Stimulated activated CD4-positive, alpha-beta T cell treated with anti-CD3 and anti-CD28 coated beads, Interleukin-1b, Interleukin-23, amount 100 ng/mL, for 48 hours (primary cell): Measurements from ENCODE around the gene WASL.
"Not testable (repeated sequence)": the region's sequence is repeated elsewhere in the genome, so short reads cannot be mapped to it uniquely, and the experiment has no call there.

Experiments used
- DNase-seq: peaks from one replicate; pipeline ENCODE4 v3.0.0-alpha.2; 2020

Gene WASL

DNA sequence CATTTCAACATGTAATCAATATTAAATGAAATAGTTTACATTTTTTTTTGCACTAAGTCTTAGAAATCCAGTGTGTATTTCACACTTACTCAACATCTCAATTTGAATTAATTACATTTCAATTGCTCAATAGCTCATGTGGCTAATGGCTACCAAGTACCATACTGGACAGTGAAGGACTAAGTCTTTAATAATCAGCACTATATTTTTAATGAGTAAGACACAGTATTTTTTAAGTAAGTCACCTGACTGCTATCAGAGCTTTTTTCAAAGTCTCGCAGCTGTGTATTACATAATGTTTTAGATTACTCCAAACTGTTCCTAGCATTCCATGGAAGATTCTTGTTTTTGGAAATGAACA is 19.6 kb downstream of the WASL start:
- DNase-seq = no peak

DNA sequence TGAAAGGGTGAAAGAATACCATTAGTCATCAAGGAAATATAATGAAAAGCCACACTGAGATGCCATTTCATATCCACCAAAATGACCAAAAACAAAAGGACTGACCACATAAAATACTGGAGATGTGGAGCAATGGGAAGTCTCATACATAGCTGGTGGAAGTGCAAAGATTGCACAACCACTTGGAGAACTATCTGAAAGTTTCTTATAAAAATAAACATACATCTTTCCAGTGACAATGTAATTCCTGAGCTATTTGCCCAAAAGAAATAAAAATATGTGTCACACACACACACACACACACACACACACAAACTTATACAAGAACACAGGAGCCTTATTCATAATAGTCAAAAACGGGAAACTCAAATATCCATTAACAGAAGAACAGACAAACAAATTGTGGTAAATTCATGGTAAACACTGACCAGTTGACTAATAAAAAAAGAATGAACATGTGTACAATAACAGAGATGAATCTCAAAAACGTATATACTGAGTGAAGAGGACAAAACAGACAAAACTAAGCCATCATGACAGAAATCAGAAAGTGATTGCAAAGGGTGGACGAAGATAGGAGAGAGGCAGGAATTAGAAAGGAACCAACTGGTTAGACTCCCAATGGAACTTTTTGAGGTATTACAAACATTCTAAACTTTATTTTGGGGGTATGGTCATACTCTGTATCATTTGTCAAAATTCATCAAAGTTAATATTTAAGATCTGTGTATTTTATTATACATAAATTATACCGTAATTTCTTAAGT is 21.5 kb downstream of the WASL start:
- DNase-seq = no peak

- no peak for DNase-seq
These were observed 23.1 kb downstream of the WASL start for GRCh38 chr7:123725586-123726171.

- DNase-seq = no peak
These were observed 24.0 kb downstream of the WASL start for GRCh38 chr7:123724817-123725253.

DNA sequence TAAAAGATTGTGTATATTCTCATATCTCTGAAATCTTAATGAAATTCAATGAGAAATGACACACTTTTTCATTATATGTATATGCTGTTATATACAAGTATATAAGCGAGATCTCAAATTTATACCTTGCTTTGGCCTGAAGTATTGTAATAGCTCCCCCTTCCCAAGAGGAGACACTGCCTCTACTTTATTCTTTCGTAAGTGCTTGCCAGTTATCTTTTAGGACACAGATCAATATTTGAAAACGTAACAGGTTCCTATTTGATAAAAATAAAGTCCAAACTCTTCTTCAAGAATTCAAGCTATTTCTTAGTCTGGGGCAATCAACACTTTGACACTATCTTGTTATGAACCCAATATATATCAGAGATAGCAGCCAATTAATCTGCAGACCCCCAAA is 24.9 kb downstream of the WASL start:
- no peak for DNase-seq

- DNase-seq = not testable (repeated sequence)
These were observed 28.3 kb downstream of the WASL start for GRCh38 chr7:123720527-123720926.

DNA sequence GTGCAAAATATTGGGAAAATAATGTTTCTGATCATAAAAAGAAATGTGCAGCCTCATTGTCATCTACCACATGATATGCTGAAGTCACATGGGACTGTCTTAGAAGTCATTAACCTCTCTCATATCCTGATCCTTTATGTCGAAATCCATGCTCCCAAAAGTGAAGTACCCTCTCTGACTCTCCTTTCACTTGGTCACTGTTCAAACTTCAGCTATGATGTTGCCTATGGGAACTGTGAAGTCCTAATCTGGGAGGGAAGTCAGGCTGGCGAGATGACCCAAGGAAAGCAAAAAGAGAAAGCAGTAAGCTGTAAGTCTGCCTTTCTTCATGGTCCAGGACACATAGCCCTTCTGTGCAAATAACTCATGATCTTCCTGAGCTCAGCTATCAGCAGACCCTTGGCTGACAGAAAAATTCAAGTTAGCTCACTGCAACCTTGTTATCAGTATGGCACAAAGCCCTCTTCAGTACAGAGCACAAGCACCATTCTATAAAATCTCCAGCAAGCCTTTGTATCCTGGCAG is 29.5 kb downstream of the WASL start:
- no peak for DNase-seq

- DNase-seq = no peak
These were observed 30.0 kb downstream of the WASL start for GRCh38 chr7:123718773-123719172.

GRCh38 chr7:123717689-123718088 is 31.1 kb downstream of the WASL start:
- DNase-seq = no peak

DNA sequence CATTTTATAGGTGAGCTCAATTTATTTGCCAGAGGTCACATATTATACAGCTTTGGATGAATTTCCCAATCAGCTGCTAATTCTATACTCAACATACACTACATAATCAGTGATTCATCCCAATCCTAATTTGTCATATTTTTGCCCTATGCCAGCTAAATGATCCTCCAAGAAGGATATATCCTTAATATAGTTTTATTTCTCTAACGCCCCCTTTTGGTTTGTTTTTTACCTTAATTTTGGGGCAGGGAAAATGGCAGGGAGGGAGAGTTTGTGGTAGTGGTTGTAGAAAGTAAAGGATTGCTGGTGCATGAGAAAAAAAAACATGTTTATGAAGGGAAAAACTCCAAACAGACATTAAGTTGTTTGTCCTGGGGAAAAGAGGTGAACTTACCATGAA is 31.9 kb downstream of the WASL start:
- DNase-seq = no peak

DNA sequence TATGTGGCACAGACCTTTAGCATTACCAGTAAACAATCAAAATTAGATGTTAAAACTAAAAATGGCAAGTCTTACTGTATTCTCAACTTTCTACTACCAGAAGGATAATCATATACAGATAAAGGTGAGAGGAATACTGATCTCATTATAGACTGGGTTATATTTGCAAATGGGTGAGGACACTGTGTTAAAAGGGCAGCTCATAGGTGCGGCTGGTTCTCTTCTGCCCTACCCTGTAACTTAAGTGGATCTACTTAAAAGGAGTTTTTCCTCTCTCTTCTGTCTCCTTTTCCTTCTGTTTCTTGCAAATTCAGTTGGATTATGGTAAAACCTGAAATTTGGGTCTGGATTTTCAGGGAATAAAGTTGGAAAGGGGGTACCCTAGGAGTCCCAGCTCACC is 33.0 kb downstream of the WASL start:
- no peak for DNase-seq

GRCh38 chr7:123715198-123715597 is 33.6 kb downstream of the WASL start:
- DNase-seq = no peak

- DNase-seq = no peak
These were observed 34.3 kb downstream of the WASL start for GRCh38 chr7:123714296-123715080.

DNA sequence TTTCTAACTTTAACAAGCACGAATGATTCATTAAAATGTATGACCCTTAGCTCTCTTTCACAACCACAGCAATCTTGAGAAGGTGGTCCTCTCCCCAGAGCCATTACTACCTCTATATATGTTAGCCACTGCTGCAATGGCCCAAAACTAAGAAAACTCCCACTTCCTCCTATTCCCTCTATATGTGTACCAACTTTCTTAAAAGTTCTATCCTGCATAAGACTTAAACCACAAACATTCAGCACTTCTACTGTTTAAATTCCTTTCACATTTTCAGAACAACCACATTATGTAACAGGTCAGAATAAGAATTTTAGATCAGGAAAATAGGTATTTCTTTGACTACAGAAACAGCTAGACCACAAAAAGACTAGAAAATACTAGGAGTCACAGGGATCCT is 36.2 kb downstream of the WASL start:
- no peak for DNase-seq

DNA sequence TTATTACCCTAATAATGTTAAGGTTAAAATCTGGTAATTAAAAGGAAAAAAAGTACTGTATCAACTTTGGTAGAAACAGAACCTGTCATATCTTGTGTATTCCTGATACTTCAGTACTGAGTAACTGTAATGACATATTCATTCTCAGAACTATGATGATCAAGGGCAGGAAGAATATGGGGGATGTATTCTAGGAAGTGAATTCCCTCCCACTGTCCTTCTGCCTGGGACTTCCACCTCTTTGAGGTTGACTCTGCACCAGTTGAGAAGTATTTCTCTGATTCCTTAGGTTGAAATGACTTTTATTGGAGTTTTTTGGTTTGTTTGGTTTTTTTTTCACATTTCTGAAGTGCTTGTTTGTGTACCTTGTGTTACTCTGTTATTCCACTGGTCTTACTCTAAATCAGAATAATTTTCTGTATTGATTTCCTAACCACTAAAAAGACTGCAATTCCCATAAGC is 36.9 kb downstream of the WASL start:
- peak; percentile 6 for DNase-seq

DNA sequence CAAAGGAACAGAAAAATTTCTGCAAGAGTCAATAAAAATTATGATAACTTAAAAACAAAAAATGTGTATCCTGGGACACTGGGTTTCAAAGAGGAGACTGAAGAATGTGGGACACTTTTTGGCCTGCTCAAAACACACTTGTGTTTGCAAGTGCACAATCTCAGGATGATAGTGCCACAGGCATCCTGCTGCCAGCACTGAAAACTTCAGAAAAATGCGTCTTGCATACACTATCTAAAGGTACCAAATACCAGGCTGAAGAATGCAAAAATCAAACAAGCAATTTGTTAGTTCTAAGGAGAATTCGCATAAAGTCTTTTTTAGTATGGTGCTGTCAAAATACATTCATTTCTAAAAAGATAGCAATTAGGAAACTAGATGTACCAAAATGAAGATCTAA is 38.1 kb downstream of the WASL start:
- DNase-seq = no peak

- no peak for DNase-seq
These were observed 39.3 kb downstream of the WASL start for GRCh38 chr7:123709525-123709924.

- DNase-seq = no peak
These were observed 43.4 kb downstream of the WASL start for GRCh38 chr7:123705211-123705901.

DNA sequence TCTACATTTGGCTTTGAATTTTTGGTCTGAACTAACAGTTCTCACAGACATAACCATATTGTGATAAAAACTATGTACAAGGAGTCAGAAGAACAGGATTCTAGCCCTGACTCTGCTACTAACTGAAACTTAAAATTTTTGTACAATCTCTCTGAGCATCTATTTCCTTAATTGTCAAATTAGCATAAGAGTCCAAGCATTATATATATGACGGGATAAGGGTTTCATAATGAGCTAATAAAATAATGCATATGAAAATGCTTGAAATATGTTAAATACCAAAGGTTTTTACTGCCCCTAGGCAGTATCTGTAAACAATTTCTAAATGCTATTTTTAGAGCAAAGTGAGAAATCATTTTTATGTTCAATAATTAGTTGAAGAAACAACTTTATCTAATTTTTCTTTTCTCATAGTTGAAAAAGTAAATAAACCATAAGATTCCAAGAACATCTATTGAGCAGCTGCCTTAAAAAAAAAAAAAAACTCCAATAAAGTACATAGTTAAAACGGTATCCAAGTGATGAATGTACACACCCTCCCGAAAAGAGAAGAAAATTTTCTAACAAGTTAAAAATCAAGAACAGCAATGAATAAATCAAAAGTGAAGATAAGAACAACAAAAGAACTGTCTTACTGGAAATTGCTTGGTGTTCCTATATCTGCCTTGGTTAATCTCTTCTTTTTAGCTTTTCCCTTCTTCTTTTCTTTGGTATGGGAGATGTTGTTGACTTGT is 52.7 kb downstream of the WASL start:
- DNase-seq = no peak

GRCh38 chr7:123692471-123692877 is 56.3 kb downstream of the WASL start:
- DNase-seq = no peak

GRCh38 chr7:123690550-123690949 is 58.3 kb downstream of the WASL start:
- DNase-seq = no peak

DNA sequence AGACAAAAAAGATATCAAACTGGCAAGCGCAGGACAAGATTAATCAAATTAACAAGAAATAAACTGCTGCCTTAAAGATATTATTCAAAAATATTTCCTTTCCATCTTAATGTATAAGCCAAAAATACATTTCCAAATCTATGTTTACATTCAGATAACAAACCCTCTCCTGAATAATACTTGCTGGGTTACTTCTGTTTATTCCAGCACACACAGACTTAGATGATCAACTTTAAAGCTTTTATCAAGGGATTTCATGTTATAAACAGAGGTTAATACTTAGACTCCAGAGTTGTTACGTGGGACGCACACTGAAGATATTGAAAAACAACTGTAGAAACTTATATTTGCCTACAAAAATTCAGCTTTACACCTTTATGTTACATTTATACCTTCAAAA is 59.6 kb downstream of the WASL start:
- DNase-seq = no peak
